Endothelial cell of umbilical vein (primary cell): Measurements from ENCODE around the gene EGR1. TPM values are rescaled to one million over a fixed set of nuclear protein-coding genes. Genes with fewer than 3 reads are reported as not detected.

Source experiments
- BruUV-seq: library from RNA; stranded (reverse); fragments of 400-500 nt; replicated peaks from 2 replicates; lab custom pipeline; 2021; lab: Mats Ljungman, UMichigan
- CTCF ChIA-PET: fragments of 300-600, 350-600 bp; sonication (Branson Sonifier 250); formaldehyde crosslinking; loops from one replicate; lab custom pipeline; 2021; ENCODE audit warnings: antibody characterized with exemption, inconsistent platforms; lab: Charles Lee
- POLR2A ChIA-PET: fragments of 300-600, 350-600 bp; sonication (Branson Sonifier 250); formaldehyde crosslinking; loops from one replicate; lab custom pipeline; 2021; ENCODE audit warnings: antibody characterized with exemption, inconsistent platforms; lab: Charles Lee
- DNase-seq: peaks from one replicate; pipeline ENCODE4 v3.0.0-alpha.2; 2011; ENCODE audit warnings: low read depth, low spot score
- FAIRE-seq: peaks from 2 replicates; lab custom pipeline; 2011; peaks lifted over from hg19 to GRCh38; lab: Jason Lieb, UNC
- H2AFZ ChIP-seq: 2 replicates; pipeline ENCODE4 v1.6.0; 2012; ENCODE audit warnings: low read depth, low read length, control low read depth, inconsistent platforms
- H3K27ac ChIP-seq: 2 replicates; pipeline ENCODE4 v1.5.1; 2011; ENCODE audit warnings: low read depth, mild to moderate bottlenecking, control low read depth, low read length, moderate library complexity; ENCODE audit not compliant: insufficient read depth
- H3K27me3 ChIP-seq, 2 experiments: 2 replicates each; pipeline versions ENCODE4 v1.6.0 to v1.6.1; 2011; ENCODE audit warnings: low read length in 2 of 2, mixed read lengths in 1 of 2; ENCODE audit not compliant: control insufficient read depth in 2 of 2, insufficient read depth in 2 of 2
- H3K36me3 ChIP-seq, 2 experiments: 2 replicates in 1 of 2; 3 replicates in 1 of 2; pipeline ENCODE4 v1.5.1; 2011; ENCODE audit warnings: low read length in 2 of 2, mild to moderate bottlenecking in 1 of 2, moderate library complexity in 1 of 2; ENCODE audit not compliant: control insufficient read depth in 2 of 2, insufficient read depth in 2 of 2; ENCODE audit errors: extremely low read depth in 1 of 2
- H3K4me1 ChIP-seq: 3 replicates; pipeline ENCODE4 v1.5.1; 2011; ENCODE audit warnings: mild to moderate bottlenecking, low read length; ENCODE audit not compliant: control insufficient read depth, insufficient read depth; ENCODE audit errors: extremely low read depth
- H3K4me2 ChIP-seq: 2 replicates; pipeline ENCODE4 v1.6.1; 2011; ENCODE audit warnings: low read length, control low read depth, mixed read lengths; ENCODE audit not compliant: insufficient read depth
- H3K4me3 ChIP-seq, 3 experiments: fragments of 200-600 bp in 1 of 3; sonication (generic), shearing (Covaris generic) in 1 of 3; replicated peaks in 1 of 3; 2 replicates each; pipeline ENCODE4 v1.5.1; 2011 to 2016; ENCODE audit warnings: control low read depth in 3 of 3, low read length in 3 of 3, mild to moderate bottlenecking in 2 of 3, inconsistent platforms in 1 of 3, low read depth in 1 of 3, moderate library complexity in 1 of 3; ENCODE audit not compliant: insufficient read depth in 1 of 3
- H3K79me2 ChIP-seq: 2 replicates; pipeline ENCODE4 v1.6.0; 2012; ENCODE audit warnings: low read length, inconsistent platforms; ENCODE audit not compliant: control insufficient read depth, insufficient read depth
- H3K9ac ChIP-seq: replicated peaks from 2 replicates; pipeline ENCODE3; 2011; ENCODE audit warnings: low read length, control low read depth; ENCODE audit not compliant: insufficient read depth; ENCODE audit errors: extremely low read depth
- H3K9me1 ChIP-seq: replicated peaks from 3 replicates; pipeline ENCODE4 v1.6.0; 2011; ENCODE audit warnings: mild to moderate bottlenecking, low read length; ENCODE audit not compliant: control insufficient read depth, insufficient read depth; ENCODE audit errors: extremely low read depth
- H3K9me3 ChIP-seq: replicated peaks from 2 replicates; pipeline ENCODE4 v1.5.1; 2012; ENCODE audit warnings: low read length, inconsistent platforms; ENCODE audit not compliant: control insufficient read depth, insufficient read depth
- H4K20me1 ChIP-seq: replicated peaks from 2 replicates; pipeline ENCODE3; 2011; ENCODE audit warnings: mild to moderate bottlenecking, low read length; ENCODE audit not compliant: control insufficient read depth, insufficient read depth; ENCODE audit errors: extremely low read depth
- EZH2 ChIP-seq: IDR thresholded peaks from 2 replicates; pipeline ENCODE4 v1.6.1; 2012; ENCODE audit warnings: borderline replicate concordance, low read depth, mild to moderate bottlenecking, moderate library complexity, low read length, inconsistent platforms; ENCODE audit not compliant: severe bottlenecking
- FOS ChIP-seq: IDR thresholded peaks from 2 replicates; pipeline ENCODE4 v1.6.1; 2011; ENCODE audit warnings: mild to moderate bottlenecking, low read length, moderate library complexity, borderline replicate concordance; ENCODE audit not compliant: insufficient read depth
- GATA2 ChIP-seq: IDR thresholded peaks from 2 replicates; pipeline ENCODE4 v1.7.0; 2011; ENCODE audit warnings: low read depth, mild to moderate bottlenecking, moderate library complexity, mixed read lengths, low read length; ENCODE audit not compliant: insufficient read length, insufficient read depth
- JUN ChIP-seq: IDR thresholded peaks from 2 replicates; pipeline ENCODE4 v1.6.1; 2011; ENCODE audit warnings: borderline replicate concordance, low read depth; ENCODE audit not compliant: insufficient read length, insufficient read depth
- MYC ChIP-seq: IDR thresholded peaks from one replicate; pipeline ENCODE4 v1.6.1; 2011; ENCODE audit warnings: mild to moderate bottlenecking, low read depth, low read length
- POLR2A ChIP-seq: IDR thresholded peaks from 2 replicates; pipeline ENCODE4 v1.6.1; 2012; ENCODE audit warnings: low read depth, mild to moderate bottlenecking, control low read depth, low read length
- POLR2AphosphoS5 ChIP-seq: IDR thresholded peaks from 2 replicates; pipeline ENCODE4 v1.6.1; 2012; ENCODE audit warnings: low read depth, mild to moderate bottlenecking, control low read depth, low read length, moderate library complexity; ENCODE audit not compliant: insufficient read depth
- dilution Hi-C: fragments of 300-500 bp; cut with MboI; formaldehyde crosslinking; loops from one replicate; pipeline ENCODE4 v1.15.0; 2019; ENCODE audit warnings: low sequenced_read_pairs; ENCODE audit not compliant: extremely low pct_ligation_motif_present
- intact Hi-C: fragments of 100-400 bp; cut with micrococcal nuclease; formaldehyde crosslinking; loops from one replicate; pipeline ENCODE4 v1.10.0; 2022
- polyA plus RNA-seq, 4 experiments: library from polyadenylated mRNA; depleted of rRNA in 3 of 4; stranded (reverse) in 3 of 4; unstranded in 1 of 4; fragments of >200 nt; gene quantifications; 2 replicates each; pipeline versions ENCODE4 v1.2.1 to v1.2.3, GENCODE V29; 2011 to 2012; ENCODE audit warnings: missing spikeins in 1 of 4
- total RNA-seq: library from RNA; stranded (reverse); gene quantifications from 2 replicates; pipeline ENCODE4 v1.2.3, GENCODE V29; 2021
- TF ChIP-seq, protein P1 (sequence below): IDR thresholded peaks from 2 replicates; pipeline ENCODE4 v1.6.1; 2011; ENCODE audit not compliant: insufficient read depth, insufficient read length
- TF ChIP-seq, protein P2 (sequence below), 2 donors: IDR thresholded peaks; 1 replicate in 1 of 2; 2 replicates in 1 of 2; pipeline ENCODE4 v1.5.1; 2011; ENCODE audit warnings: low read length in 2 of 2, mild to moderate bottlenecking in 2 of 2, moderate library complexity in 2 of 2, control low read depth in 1 of 2, inconsistent platforms in 1 of 2, low read depth in 1 of 2; ENCODE audit not compliant: insufficient read depth in 1 of 2; ENCODE audit errors: extremely low read depth in 1 of 2

EGR1 gene
- total and polyA plus RNA-seq, 2 donors (not counting 3 experiments of a cell fraction or from before 2014, with no cell fraction given): 5.5 to 6.5 TPM

DNA sequence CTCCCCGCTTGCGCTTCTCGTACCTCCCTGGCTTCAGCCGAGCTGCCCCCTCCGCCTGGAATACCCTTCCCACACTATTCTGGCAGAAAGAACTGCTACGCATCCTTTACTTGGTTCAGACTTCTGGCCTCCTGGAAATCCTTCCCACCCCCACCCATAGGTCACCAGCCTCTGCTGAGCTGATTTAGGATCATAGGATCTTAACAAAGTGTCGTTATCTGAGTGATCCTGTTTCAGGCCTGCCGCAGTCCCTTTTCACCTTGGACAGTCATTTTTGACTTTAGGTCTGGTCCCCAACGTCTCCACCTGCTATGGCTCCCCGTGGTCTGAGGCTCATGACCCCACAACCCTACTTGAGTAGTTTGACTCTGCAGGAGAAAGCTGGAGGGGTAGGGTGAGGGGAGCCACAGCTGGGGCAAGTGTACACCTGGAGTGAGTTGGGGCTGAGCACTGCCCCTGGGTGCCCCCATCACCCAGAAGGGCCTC lies 27.3 kb downstream of the EGR1 start:
- Histone ChIP-seq H3K9me3 (no peaks in the 10 kb centered on the region), H3K9ac (peak overlapping the region; percentile 47), H3K79me2 (no peaks in the 10 kb centered on the region), H3K36me3 (no peaks in the 10 kb centered on the region), H3K4me3 (peak overlapping the region; percentile 24 to 53 (median 33)), H3K27me3 (peaks cover 11 to 22% of the 10 kb centered on the region in 2 experiments), H3K4me1 (peaks cover 9% of the 10 kb centered on the region), H4K20me1 (no peaks in the 10 kb centered on the region), H3K4me2 (peak overlapping the region; percentile 75), H2AFZ (peak overlapping the region; percentile 94), H3K9me1 (no peaks in the 10 kb centered on the region), H3K27ac (no peak overlapping the region)
- CTCF ChIA-PET: interaction anchor here (2.3 to 2.5 kb wide), 2 partner anchors 11 to 28 kb away, joined by 16 to 18 read pairs; partner anchors contain the start of gene EGR1
- intact Hi-C loops (loop anchor here (1.0 kb wide), 1 partner anchor 27 kb away; the partner anchor contains the start of gene EGR1), dilution Hi-C loops (no loop called here)
- no peak for TF ChIP-seq JUN
- no peak for TF ChIP-seq FOS
- TF ChIP-seq EZH2: no peak
- TF ChIP-seq MYC: no peak
- TF ChIP-seq POLR2AphosphoS5: no peak
- no peak for TF ChIP-seq GATA2
- TF ChIP-seq, protein P1, sequence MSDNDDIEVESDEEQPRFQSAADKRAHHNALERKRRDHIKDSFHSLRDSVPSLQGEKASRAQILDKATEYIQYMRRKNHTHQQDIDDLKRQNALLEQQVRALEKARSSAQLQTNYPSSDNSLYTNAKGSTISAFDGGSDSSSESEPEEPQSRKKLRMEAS: no peak
- TF ChIP-seq, protein P2, sequence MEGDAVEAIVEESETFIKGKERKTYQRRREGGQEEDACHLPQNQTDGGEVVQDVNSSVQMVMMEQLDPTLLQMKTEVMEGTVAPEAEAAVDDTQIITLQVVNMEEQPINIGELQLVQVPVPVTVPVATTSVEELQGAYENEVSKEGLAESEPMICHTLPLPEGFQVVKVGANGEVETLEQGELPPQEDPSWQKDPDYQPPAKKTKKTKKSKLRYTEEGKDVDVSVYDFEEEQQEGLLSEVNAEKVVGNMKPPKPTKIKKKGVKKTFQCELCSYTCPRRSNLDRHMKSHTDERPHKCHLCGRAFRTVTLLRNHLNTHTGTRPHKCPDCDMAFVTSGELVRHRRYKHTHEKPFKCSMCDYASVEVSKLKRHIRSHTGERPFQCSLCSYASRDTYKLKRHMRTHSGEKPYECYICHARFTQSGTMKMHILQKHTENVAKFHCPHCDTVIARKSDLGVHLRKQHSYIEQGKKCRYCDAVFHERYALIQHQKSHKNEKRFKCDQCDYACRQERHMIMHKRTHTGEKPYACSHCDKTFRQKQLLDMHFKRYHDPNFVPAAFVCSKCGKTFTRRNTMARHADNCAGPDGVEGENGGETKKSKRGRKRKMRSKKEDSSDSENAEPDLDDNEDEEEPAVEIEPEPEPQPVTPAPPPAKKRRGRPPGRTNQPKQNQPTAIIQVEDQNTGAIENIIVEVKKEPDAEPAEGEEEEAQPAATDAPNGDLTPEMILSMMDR (IDR thresholded peaks at IDR 0.05; ENCODE audit: extremely low read depth in 1 of 2, insufficient read depth in 1 of 2, low read depth in 1 of 2, low read length in 2 of 2): no peak
- no peak for TF ChIP-seq POLR2A
- FAIRE-seq (peak; percentile 47), DNase-seq (no peak)
- TSS peak; percentile 76 for BruUV-seq
- POLR2A ChIA-PET: interaction anchor here (1.8 kb wide), 1 partner anchor 28 kb away, joined by 6 read pairs; the partner anchor contains the start of gene EGR1
